GM18502 (cell line): ENCODE data around the gene PHKB.
"Not testable (repeated sequence)": the region's sequence is repeated elsewhere in the genome, so short reads cannot be mapped to it uniquely, and the experiment has no call there.

ENCODE experiments used
- ATAC-seq: cut with Tn5 transposase; IDR thresholded peaks from one replicate; pipeline ENCODE4 v1.9.1; 2021; ENCODE audit warnings: mild to moderate bottlenecking; ENCODE audit not compliant: unreplicated experiment, poor library complexity

PHKB gene

GRCh38 chr16:47460711-47461597 is at the start of gene PHKB, which contains the start of gene ITFG1:
TSS of gene PHKB (plus strand) at chr16:47461331. CDS start at chr16:47461351, 20 bp downstream.
TSS of gene ITFG1 (minus strand) at chr16:47461063. CDS start at chr16:47461045, 18 bp downstream.
- ATAC-seq: peak; percentile 81

DNA sequence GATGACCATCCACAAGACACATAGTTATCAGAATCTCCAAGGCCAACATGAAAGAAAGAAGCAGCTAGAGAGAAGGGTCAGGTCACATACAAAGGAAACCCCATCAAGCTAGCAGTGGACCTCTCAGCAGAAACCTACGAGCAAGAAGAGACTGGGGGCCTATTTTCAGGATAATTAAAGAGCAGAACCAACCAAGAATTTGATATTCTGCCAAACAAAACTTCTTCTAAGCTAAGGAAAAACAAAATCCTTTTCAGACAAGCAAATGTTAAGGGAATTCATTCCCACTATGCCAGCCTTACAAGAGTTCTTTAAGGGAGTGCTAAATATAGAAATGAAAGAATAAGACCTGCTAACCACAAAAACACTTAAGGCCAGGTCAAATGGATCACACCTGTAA is 48.1 kb upstream of the PHKB start:
- no peak for ATAC-seq

GRCh38 chr16:47416869-47417268 is 44.3 kb upstream of the PHKB start:
- ATAC-seq: no peak

- ATAC-seq: no peak
These were observed 36.3 kb upstream of the PHKB start for GRCh38 chr16:47424846-47425245.

GRCh38 chr16:47426806-47427205 is 34.3 kb upstream of the PHKB start:
- ATAC-seq: no peak

- ATAC-seq: no peak
These were observed 29.2 kb upstream of the PHKB start for GRCh38 chr16:47431960-47432359.

- ATAC-seq: not testable (repeated sequence)
These were observed 26.9 kb upstream of the PHKB start for GRCh38 chr16:47434274-47434673.

DNA sequence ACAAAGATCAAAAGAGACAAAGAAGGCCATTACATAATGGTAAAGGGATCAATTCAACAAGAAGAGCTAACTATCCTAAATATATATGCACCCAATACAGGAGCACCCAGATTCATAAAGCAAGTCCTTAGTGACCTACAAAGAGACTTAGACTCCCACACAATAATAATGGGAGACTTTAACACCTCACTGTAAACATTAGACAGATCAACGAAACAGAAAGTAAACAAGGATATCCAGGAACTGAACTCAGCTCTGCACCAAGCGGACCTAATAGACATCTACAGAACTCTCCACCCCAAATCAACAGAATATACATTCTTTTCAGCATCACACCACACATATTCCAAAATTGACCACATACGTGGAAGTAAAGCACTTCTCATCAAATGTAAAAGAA is 21.1 kb upstream of the PHKB start:
- not testable (repeated sequence) for ATAC-seq

GRCh38 chr16:47442884-47443283 is 18.2 kb upstream of the PHKB start:
- not testable (repeated sequence) for ATAC-seq

DNA sequence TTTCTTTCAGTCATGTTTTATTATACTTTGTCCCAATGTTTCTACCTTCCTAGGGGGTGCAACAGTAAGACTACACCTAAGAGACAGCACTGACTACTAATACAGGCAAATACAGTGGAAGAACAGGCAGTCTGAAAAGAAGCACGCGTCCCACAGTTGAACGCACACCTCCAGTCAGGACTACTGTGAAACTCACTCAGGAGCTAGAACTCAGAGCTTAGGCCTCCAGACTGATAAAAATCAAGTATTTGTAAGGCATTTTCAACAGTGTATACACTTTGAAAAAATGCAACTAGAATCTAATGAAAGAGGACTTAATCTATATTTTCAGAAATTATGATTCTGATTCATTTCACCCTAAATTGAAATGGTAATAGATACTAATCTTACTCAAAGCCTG is 14.7 kb upstream of the PHKB start:
- no peak for ATAC-seq

GRCh38 chr16:47448830-47449575 is 12.1 kb upstream of the PHKB start:
- no peak for ATAC-seq

DNA sequence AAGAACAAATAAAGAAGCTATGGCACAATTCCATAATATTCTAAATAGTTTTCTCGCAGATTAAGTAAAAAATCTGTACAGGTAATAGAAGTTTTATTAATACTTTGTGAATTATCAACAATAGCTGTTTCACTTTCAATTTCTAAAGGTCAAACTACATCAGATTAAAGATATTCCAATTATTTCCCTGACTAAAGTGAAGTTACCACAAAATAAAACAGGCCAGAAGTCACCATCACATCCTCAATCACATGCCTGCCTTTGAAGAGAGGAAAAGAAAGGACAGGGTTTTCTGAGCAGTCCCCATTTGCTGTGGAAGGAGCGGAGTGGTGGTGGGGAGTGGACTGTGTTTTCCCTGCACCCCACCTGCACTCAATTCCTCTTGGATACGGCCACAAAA is 11.3 kb upstream of the PHKB start:
- no peak for ATAC-seq

GRCh38 chr16:47458331-47458730 is 2.8 kb upstream of the PHKB start:
- ATAC-seq: no peak

GRCh38 chr16:47459603-47460002 is 1.5 kb upstream of the PHKB start:
- ATAC-seq: no peak

- ATAC-seq: no peak
These were observed 796 bp upstream of the PHKB start for GRCh38 chr16:47460359-47460710.

DNA sequence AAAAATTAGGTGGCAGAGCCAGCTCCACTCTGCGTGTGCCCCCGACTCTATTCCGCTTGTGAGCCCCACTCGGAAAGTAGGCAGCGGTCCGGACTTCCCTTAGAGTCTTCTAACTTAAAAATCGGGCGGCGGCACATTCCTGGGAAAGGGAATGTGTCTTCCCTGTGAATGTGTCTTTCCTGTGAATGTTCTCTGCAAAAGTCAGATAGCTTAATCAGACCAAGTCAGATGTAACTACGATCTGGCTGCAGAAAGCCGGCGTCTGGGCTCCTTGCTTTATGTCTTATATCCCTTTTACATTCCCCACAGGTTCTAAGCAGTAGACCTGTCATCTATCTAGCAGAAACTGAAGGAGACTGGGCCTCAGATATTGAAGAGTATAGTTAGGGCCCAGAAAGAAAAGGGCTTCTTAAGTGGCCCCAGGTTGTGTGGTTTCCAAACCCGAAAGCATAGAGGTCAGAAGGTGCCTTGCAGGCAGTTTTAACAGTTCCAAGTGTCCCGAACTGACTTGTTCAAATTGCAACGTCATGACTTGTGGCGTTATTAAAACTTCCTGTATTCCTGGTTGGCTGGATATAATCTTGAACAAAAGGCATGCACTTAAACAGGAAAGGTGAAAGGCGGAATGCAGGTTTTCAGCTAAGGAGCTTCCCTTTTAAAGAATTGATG is 601 bp downstream of the PHKB start:
- ATAC-seq: peak; percentile 31

DNA sequence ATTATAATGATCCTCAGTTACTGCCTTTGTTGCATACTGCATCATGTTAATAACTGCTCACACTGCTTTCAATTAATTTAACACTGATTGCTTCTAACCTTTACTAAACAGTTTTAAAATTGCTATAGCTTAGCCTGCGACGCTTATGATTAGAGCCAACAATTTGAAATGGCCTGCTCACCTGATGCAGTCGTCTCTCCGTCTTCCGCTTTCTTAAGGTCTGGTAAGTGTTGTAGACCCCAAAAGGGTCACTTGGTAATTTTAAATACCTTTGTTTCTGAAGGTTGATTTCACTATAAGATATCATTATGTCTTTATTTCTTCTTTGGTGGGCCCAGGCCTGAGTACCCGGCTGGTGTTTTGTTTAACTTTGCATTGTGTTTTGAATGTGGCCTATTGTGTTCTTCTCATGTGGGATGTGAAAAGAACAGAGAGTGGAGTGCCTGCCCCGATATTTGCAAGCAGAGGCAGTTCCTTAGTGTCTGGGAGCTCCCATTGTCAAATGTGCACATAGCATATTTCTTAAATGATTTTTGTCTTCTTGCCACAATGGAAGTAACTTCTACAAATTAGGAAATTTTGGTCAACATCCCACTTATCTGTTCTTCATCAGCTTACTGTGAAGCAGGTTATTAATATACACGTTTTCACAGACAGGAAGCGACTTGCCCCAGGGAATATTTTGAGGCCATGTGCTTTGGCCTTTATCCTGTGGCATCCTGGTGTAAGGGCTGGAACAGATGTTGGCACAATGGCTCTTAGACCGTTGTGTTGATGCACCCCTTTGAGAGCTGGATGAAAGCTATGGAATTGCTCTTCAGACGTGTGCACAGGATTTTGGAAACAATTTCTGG is 2.9 kb downstream of the PHKB start:
- ATAC-seq: no peak

GRCh38 chr16:47465919-47466630 is 4.9 kb downstream of the PHKB start:
- ATAC-seq: no peak

DNA sequence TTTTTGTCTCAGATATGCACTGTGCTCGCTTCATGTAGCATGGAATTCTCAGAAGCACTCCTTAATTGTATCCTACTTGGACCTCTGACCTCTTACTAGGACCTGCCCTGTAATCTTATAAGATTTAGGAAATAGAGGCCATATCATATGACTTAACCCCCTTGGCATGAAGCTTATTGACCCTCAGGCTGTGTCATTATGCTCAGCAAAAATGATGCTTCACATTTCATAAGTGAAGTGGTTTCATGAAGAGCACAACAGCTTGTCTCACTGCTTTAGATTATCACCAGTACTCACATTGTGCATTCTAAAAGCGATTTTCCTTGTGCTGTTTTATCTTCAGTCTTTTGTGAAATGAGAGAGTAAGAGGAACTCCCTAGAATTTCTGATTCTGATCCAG is 6.4 kb downstream of the PHKB start:
- no peak for ATAC-seq
